ENCODE results near the gene SOD2. TPM values are rescaled to one million over a fixed set of nuclear protein-coding genes. Genes with fewer than 3 reads are reported as not detected.

The SOD2 gene
- total and polyA plus RNA-seq, 9 of the 15 experiments (the other 6 are each of a cell fraction or from before 2014, with no cell fraction given), result 39.8 to 140 (median 95.8) TPM

DNA sequence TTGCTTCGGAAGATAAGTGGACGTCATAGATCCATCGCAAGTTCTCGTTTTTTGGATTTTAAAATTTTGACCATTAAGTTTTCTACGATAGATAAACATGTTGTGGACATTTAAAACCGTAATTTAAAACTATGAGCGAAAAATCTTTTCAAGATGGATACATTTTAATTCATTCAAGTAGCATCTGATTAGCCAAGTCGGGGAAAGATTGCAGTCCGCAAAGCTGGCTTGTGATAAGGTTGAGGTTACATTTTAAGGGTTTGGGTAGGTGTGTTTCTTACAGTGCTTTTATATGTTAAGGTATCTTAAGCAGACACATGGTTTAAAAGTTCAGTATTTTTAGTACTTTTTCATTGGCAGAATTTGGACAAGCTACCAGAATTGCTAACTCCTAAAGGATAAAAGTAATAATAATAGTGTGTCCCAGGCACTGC, 35.5 kb upstream of the SOD2 start (continued):
- TF ChIP-seq TCF15 (CRISPR knock-in tag; IDR thresholded peaks at IDR 0.05) (no peak), ZNF408 (CRISPR knock-in tag; IDR thresholded peaks at IDR 0.05; ENCODE audit: low read depth) (no peak), KLF13 (tag; IDR thresholded peaks at IDR 0.05; ENCODE audit: borderline replicate concordance, low read depth) (no peak), RAD51 (IDR thresholded peaks at IDR 0.05; ENCODE audit: borderline replicate concordance, low read depth) (no peak), CCNT2 (IDR thresholded peaks at IDR 0.05; ENCODE audit: borderline replicate concordance, extremely low read depth, insufficient read length, low read depth, low read length) (no peak), ZMIZ1 (IDR thresholded peaks at IDR 0.05; ENCODE audit: low read depth in 2 of 2, low read length in 2 of 2) (no peak), TAF9B (IDR thresholded peaks at IDR 0.05; ENCODE audit: partially characterized antibody) (no peak), ZFP30 (CRISPR knock-in tag; IDR thresholded peaks at IDR 0.05; ENCODE audit: borderline replicate concordance) (no peak), POLR2H (tag; IDR thresholded peaks at IDR 0.05; ENCODE audit: low read depth) (peak; percentile 45; the same call in 1 of the 2 replicates), ZSCAN32 (CRISPR knock-in tag; IDR thresholded peaks at IDR 0.05) (no peak)
